ENCODE data around the gene ROBO4.

The ROBO4 gene

GRCh38 chr11:124876818-124877630 lies 20.6 kb downstream of the ROBO4 start:
- TF ChIP-seq CTCF (IDR thresholded peaks at IDR 0.05; ENCODE audit: low read depth, low read length, poor library complexity, severe bottlenecking) (no peak), EZH2phosphoT487 (IDR thresholded peaks at IDR 0.05; ENCODE audit: borderline replicate concordance, low read length) (no peak)
- no peaks in the 10 kb centered on the region for H3K9me2 ChIP-seq (replicated peaks; ENCODE audit: control insufficient read depth, low read length)
- H3K9me3 ChIP-seq (ENCODE audit: control insufficient read depth, insufficient read depth, low read length): no peaks in the 10 kb centered on the region
- no peaks in the 10 kb centered on the region for H3F3A ChIP-seq (ENCODE audit: control insufficient read depth, insufficient read depth)
- H3K4me2 ChIP-seq (ENCODE audit: low read length): peak overlapping the region; percentile 81
- peaks cover 9% of the 10 kb centered on the region for H3K4me1 ChIP-seq (ENCODE audit: control insufficient read depth, low read length)
- no peaks in the 10 kb centered on the region for H4K20me1 ChIP-seq (ENCODE audit: control insufficient read depth, insufficient read depth, low read depth, low read length)
- no peaks in the 10 kb centered on the region for H3K79me2 ChIP-seq (ENCODE audit: control insufficient read depth, low read length)
- H3K4me3 ChIP-seq (ENCODE audit: low read length): peak overlapping the region; percentile 74
- H3K27me3 ChIP-seq (ENCODE audit: control insufficient read depth, low read length): peaks cover 21% of the 10 kb centered on the region
- H3K27ac ChIP-seq (ENCODE audit: low read depth, low read length): no peak overlapping the region
- no peaks in the 10 kb centered on the region for H3K36me3 ChIP-seq (ENCODE audit: control insufficient read depth, low read length)

GRCh38 chr11:124875943-124876817 lies 21.5 kb downstream of the ROBO4 start:
- Histone ChIP-seq H3K9me2 (replicated peaks; ENCODE audit: control insufficient read depth, low read length) (no peaks in the 10 kb centered on the region), H3K4me3 (ENCODE audit: low read length) (peak overlapping the region; percentile 74)
- TF ChIP-seq EZH2phosphoT487 (IDR thresholded peaks at IDR 0.05; ENCODE audit: borderline replicate concordance, low read length): no peak
- peak; percentile 77 for TF ChIP-seq CTCF (IDR thresholded peaks at IDR 0.05; ENCODE audit: low read depth, low read length, poor library complexity, severe bottlenecking)

GRCh38 chr11:124875401-124875800 lies 22.3 kb downstream of the ROBO4 start:
- no peaks in the 10 kb centered on the region for H3K36me3 ChIP-seq (ENCODE audit: control insufficient read depth, low read length)
- H3K4me1 ChIP-seq (ENCODE audit: control insufficient read depth, low read length): peaks cover 9% of the 10 kb centered on the region
- H3K4me2 ChIP-seq (ENCODE audit: low read length): peak overlapping the region; percentile 81
- no peak overlapping the region for H3K27ac ChIP-seq (ENCODE audit: low read depth, low read length)
- H3K9me3 ChIP-seq (ENCODE audit: control insufficient read depth, insufficient read depth, low read length): no peaks in the 10 kb centered on the region
- TF ChIP-seq EZH2phosphoT487 (IDR thresholded peaks at IDR 0.05; ENCODE audit: borderline replicate concordance, low read length): no peak
- TF ChIP-seq CTCF (IDR thresholded peaks at IDR 0.05; ENCODE audit: low read depth, low read length, poor library complexity, severe bottlenecking): no peak
- no peaks in the 10 kb centered on the region for H4K20me1 ChIP-seq (ENCODE audit: control insufficient read depth, insufficient read depth, low read depth, low read length)
- no peaks in the 10 kb centered on the region for H3K79me2 ChIP-seq (ENCODE audit: control insufficient read depth, low read length)
- no peak overlapping the region for H3K4me3 ChIP-seq (ENCODE audit: low read length)
- H3F3A ChIP-seq (ENCODE audit: control insufficient read depth, insufficient read depth): no peaks in the 10 kb centered on the region
- peaks cover 27% of the 10 kb centered on the region for H3K27me3 ChIP-seq (ENCODE audit: control insufficient read depth, low read length)
- no peaks in the 10 kb centered on the region for H3K9me2 ChIP-seq (replicated peaks; ENCODE audit: control insufficient read depth, low read length)

More at GRCh38 chr11:124875943-124876817, 21.5 kb downstream of the ROBO4 start:
- Histone ChIP-seq H3F3A (ENCODE audit: control insufficient read depth, insufficient read depth) (no peaks in the 10 kb centered on the region), H3K36me3 (ENCODE audit: control insufficient read depth, low read length) (no peaks in the 10 kb centered on the region), H3K9me3 (ENCODE audit: control insufficient read depth, insufficient read depth, low read length) (no peaks in the 10 kb centered on the region), H4K20me1 (ENCODE audit: control insufficient read depth, insufficient read depth, low read depth, low read length) (no peaks in the 10 kb centered on the region), H3K27ac (ENCODE audit: low read depth, low read length) (no peak overlapping the region), H3K4me2 (ENCODE audit: low read length) (peak overlapping the region; percentile 81), H3K27me3 (ENCODE audit: control insufficient read depth, low read length) (peaks cover 27% of the 10 kb centered on the region), H3K79me2 (ENCODE audit: control insufficient read depth, low read length) (no peaks in the 10 kb centered on the region), H3K4me1 (ENCODE audit: control insufficient read depth, low read length) (peaks cover 9% of the 10 kb centered on the region)
